ENCODE measurements around the gene PGA5.
"Not testable (repeated sequence)": the region's sequence is repeated elsewhere in the genome, so short reads cannot be mapped to it uniquely, and the experiment has no call there.

PGA5 gene

GRCh38 chr11:61232548-61233145, 8.3 kb upstream of the PGA5 start:
- not testable (repeated sequence) for H3K4me3 ChIP-seq (ENCODE audit: low read depth, low read length); DNase-seq (ENCODE audit: low read depth)

- DNase-seq (ENCODE audit: low read depth); H3K4me3 ChIP-seq (ENCODE audit: low read depth, low read length): not testable (repeated sequence)
Measured at GRCh38 chr11:61237130-61237529, 3.8 kb upstream of the PGA5 start.

- H3K4me3 ChIP-seq (ENCODE audit: low read depth, low read length); DNase-seq (ENCODE audit: low read depth): not testable (repeated sequence)
Measured at GRCh38 chr11:61240288-61240687, 687 bp upstream of the PGA5 start.

- DNase-seq (ENCODE audit: low read depth); H3K4me3 ChIP-seq (ENCODE audit: low read depth, low read length): not testable (repeated sequence)
Measured at GRCh38 chr11:61241526-61241925, 551 bp downstream of the PGA5 start.

- DNase-seq (ENCODE audit: low read depth); H3K4me3 ChIP-seq (ENCODE audit: low read depth, low read length): not testable (repeated sequence)
Measured at GRCh38 chr11:61245284-61245964, 4.4 kb downstream of the PGA5 start.

- not testable (repeated sequence) for H3K4me3 ChIP-seq (ENCODE audit: low read depth, low read length); DNase-seq (ENCODE audit: low read depth)
Measured at GRCh38 chr11:61248071-61248470, 7.1 kb downstream of the PGA5 start.

GRCh38 chr11:61249201-61249600, 8.2 kb downstream of the PGA5 start:
- not testable (repeated sequence) for DNase-seq (ENCODE audit: low read depth); H3K4me3 ChIP-seq (ENCODE audit: low read depth, low read length)

- DNase-seq (ENCODE audit: low read depth); H3K4me3 ChIP-seq (ENCODE audit: low read depth, low read length): not testable (repeated sequence)
Measured at GRCh38 chr11:61250796-61251765, 10.1 kb downstream of the PGA5 start.

GRCh38 chr11:61252332-61252731, 11.4 kb downstream of the PGA5 start:
- DNase-seq (ENCODE audit: low read depth): not testable (repeated sequence)

GRCh38 chr11:61254403-61255025, 13.5 kb downstream of the PGA5 start:
- peak; percentile 72 for DNase-seq (ENCODE audit: low read depth)
- no peak overlapping the region for H3K4me3 ChIP-seq (ENCODE audit: low read depth, low read length)
- TF ChIP-seq CTCF (conservative IDR thresholded peaks at IDR 0.05; ENCODE audit: low read depth, low read length): peak; percentile 98

More at GRCh38 chr11:61252332-61252731, 11.4 kb downstream of the PGA5 start:
- H3K4me3 ChIP-seq (ENCODE audit: low read depth, low read length): not testable (repeated sequence)

GRCh38 chr11:61256710-61257482, 15.9 kb downstream of the PGA5 start:
- no peak overlapping the region for H3K4me3 ChIP-seq (ENCODE audit: low read depth, low read length)
- no peak for DNase-seq (ENCODE audit: low read depth)
- no peak for TF ChIP-seq CTCF (conservative IDR thresholded peaks at IDR 0.05; ENCODE audit: low read depth, low read length)

All from choroid plexus epithelial cell (primary cell).